LNCaP clone FGC (cell line): Measurements from ENCODE around the gene XYLT1.

Source experiments
- DNase-seq: peaks from one replicate; pipeline ENCODE4 v3.0.0-alpha.2; 2011; ENCODE audit warnings: low read depth
- H3K4me3 ChIP-seq: 2 replicates; pipeline ENCODE4 v1.5.1; 2011; ENCODE audit warnings: mild to moderate bottlenecking, low read depth, low read length, control low read depth
- TF ChIP-seq, protein P1 (sequence below): IDR thresholded peaks from 2 replicates; pipeline ENCODE4 v1.5.1; 2012; ENCODE audit warnings: mild to moderate bottlenecking; ENCODE audit not compliant: control insufficient read depth, insufficient read depth; ENCODE audit errors: extremely low read depth

The XYLT1 gene

DNA sequence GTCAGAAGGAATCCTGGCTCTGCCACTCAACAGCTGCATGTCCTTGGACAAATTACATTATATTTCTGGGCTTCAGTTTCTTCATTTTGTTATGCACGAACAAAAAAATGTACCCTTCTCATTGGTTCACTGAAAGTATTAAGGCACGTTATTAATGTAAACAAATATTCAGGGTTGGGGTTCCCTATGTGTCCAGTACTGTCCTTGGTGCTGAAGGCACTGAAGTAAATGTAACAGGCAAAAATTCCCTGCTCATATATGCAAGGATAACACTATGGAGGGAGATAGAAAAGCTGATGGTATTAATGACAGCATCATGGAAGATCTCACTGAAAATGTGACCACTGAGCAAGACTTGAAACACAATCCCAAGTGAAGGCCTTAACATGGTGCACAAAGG is 386.6 kb downstream of the XYLT1 start:
- H3K4me3 ChIP-seq, result no peak overlapping the region
- no peak for DNase-seq
- TF ChIP-seq, protein P1, sequence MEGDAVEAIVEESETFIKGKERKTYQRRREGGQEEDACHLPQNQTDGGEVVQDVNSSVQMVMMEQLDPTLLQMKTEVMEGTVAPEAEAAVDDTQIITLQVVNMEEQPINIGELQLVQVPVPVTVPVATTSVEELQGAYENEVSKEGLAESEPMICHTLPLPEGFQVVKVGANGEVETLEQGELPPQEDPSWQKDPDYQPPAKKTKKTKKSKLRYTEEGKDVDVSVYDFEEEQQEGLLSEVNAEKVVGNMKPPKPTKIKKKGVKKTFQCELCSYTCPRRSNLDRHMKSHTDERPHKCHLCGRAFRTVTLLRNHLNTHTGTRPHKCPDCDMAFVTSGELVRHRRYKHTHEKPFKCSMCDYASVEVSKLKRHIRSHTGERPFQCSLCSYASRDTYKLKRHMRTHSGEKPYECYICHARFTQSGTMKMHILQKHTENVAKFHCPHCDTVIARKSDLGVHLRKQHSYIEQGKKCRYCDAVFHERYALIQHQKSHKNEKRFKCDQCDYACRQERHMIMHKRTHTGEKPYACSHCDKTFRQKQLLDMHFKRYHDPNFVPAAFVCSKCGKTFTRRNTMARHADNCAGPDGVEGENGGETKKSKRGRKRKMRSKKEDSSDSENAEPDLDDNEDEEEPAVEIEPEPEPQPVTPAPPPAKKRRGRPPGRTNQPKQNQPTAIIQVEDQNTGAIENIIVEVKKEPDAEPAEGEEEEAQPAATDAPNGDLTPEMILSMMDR, result no peak

DNA sequence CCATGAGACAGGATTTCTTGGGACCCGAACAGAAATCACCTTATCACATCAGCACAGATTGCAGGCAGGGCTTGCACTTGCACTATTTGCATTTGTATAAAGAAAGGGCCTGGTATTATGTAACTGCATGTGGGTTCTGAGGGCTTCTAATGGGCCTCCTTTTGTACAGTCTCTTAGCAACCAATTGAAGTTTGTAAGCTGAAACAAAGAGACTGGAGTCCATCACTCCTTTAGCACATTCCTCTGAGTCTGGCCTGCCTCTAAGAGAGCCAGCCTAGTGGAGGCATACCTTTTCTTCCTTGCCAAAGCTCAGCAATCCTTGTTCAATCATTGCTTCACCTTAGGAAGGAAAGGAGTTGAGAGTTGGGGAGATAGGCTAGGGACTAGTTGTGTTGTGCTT is 387.1 kb downstream of the XYLT1 start:
- no peak overlapping the region for H3K4me3 ChIP-seq
- DNase-seq, result no peak
- TF ChIP-seq, protein P1, result no peak

DNA sequence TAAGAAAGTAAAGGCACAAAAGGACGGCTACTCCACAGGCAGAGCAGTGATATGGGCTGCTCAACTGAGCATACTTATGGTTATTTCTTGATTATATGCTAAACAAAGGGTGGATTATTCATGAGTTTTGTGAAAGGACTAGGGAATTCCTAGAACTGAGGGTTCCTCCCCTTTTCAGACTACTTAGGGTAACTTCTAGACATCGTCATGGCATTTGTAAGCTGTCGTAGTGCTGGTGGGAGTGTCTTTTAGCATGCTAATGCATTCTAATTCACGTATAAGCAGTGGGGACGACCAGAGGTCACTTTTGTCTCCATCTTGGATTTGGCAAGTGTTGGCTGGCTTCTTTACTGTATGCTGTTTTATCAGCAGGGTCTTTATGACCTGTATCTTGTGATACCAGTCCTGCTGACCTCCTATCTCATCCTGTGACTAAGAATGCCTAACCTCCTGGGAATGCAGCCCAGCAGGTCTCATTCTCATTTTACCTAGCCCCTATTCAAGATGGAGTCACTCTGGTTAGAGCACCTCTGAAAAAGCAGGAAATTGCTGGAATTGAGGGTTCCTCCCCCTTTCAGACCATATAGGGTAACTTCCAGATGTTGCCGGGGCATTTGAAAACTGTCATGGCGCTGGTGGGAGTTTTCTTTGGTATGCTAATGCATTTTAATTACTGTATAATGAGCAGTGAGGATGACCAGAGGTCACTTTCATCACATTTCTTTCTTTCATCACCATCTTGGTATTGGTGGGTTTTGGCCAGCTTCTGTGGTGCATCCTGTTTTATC is 388.5 kb downstream of the XYLT1 start:
- TF ChIP-seq, protein P1, result no peak
- no peak overlapping the region for H3K4me3 ChIP-seq
- DNase-seq, result no peak

DNA sequence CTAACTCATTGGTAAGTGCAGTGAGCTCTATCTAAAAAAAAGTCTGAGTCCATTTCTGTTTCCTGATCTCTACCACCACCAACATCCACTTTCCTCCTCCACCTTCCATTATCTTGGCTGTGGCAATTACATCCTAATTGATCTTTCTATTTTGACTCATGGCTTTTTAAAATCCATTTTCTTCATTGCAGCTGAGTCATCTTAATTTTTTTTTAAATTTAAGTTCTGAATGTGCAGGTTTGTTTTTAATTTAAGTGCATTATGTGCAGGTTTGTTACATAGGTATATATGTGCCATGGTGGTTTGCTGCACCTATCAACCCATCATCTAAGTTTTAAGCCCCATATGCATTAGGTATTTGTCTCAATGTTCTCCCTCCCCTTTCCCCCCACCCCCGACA is 390.7 kb downstream of the XYLT1 start:
- TF ChIP-seq, protein P1, result no peak
- no peak overlapping the region for H3K4me3 ChIP-seq
- no peak for DNase-seq

DNA sequence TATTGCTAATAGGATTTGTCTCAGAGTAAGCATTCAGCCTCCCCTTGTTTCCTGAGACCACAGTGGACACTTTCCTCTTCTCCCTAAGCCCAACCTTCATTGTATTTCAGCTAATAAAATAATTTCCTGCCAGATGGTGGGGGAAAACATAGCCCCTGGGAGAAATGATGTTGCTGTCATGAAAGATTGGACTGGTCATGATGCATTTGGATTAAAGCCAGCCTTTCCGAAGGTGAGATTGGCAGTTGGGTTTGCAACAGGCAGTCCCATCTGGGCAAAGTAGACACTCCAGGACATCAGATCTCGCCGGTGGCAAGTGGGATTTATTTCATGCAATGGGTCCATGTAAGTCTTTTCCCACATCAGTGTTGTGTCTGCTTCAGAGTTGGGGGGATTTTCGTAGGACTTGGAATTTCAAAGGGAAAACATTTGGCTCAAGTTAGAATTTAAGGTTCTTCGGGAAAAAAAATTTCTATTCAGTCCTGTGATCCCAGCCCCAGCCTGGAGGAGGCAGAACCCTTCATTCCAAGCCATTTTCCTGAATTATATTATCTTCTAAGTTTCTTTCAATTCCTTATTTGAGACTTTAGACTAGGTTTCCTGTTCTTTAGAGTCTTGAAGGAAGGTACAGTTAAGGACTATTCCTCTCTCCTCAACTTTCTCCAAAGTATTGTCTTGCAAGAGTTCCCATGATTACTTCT is 391.7 kb downstream of the XYLT1 start:
- TF ChIP-seq, protein P1, result no peak
- H3K4me3 ChIP-seq, result no peak overlapping the region
- DNase-seq, result no peak

DNA sequence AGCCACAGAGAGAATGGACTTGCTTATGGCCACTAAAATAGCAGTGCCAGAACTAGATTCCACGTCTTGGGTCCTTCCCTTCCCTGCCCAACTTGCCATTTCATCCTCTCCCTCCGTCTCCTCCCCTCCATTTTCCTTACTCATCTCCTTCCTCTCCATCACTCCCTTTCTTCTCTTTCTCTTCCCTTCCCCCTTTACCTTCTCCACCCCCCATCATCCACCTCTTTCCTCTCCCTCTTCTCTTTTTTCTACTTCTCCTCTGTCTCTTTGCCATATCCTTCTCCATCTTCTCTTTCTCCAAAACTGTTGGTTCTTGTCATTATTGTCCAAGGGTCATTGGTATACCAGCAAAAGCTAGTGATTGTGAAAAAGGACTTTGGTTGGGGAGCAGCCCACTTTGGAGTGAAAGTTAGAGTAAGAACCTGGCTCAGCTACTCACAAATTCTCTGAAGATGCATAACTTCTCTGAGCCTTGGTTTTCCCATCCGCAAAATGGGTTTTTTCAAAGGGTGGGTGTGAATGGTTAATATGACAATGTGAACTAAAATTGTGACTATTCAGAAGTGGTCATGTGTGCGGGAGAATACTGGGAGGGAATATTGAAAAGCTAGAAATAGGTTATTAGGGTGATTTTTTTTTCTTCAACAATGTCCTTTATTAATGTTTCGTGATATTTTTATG is 393.8 kb downstream of the XYLT1 start:
- no peak for DNase-seq
- no peak overlapping the region for H3K4me3 ChIP-seq
- TF ChIP-seq, protein P1, result no peak
